Psoas muscle (tissue), 8 donors: Measurements from ENCODE around the gene ABLIM2. TPM values are rescaled to one million over a fixed set of nuclear protein-coding genes. Genes with fewer than 3 reads are reported as not detected.

Experiments
- ATAC-seq, 4 donors: fragments of 200-7000 bp; cut with Tn5 transposase; one replicate each; pipeline ENCODE4 v1.9.1; 2020; ENCODE audit warnings: moderate library complexity in 3 of 4, mild to moderate bottlenecking in 2 of 4
- DNase-seq, 2 donors: peaks; one replicate each; pipeline ENCODE4 v3.0.0-alpha.2; 2020
- H3K27ac ChIP-seq: fragments of 200-600 bp; one replicate; pipeline ENCODE4 v1.8.0; 2022
- H3K27me3 ChIP-seq, 3 donors: fragments of 200-600 bp in 1 of 3; one replicate each; pipeline versions ENCODE4 v1.6.1 to v1.8.0; 2013 to 2022; ENCODE audit warnings: low read length in 2 of 3, mild to moderate bottlenecking in 2 of 3, moderate library complexity in 1 of 3; ENCODE audit not compliant: insufficient read depth in 3 of 3
- H3K36me3 ChIP-seq, 2 donors: fragments of 200-600 bp in 1 of 2; one replicate each; pipeline versions ENCODE4 v1.6.1 to v1.8.0; 2013 to 2022; ENCODE audit warnings: low read depth in 1 of 2, mild to moderate bottlenecking in 1 of 2, moderate library complexity in 1 of 2; ENCODE audit not compliant: insufficient read depth in 1 of 2
- H3K4me1 ChIP-seq: fragments of 200-600 bp; one replicate; pipeline ENCODE4 v1.8.0; 2022
- H3K4me3 ChIP-seq: fragments of 200-600 bp; one replicate; pipeline ENCODE4 v1.8.0; 2022; ENCODE audit warnings: mild to moderate bottlenecking
- H3K9me3 ChIP-seq: fragments of 200-600 bp; one replicate; pipeline ENCODE4 v1.8.0; 2022
- WGBS, 3 donors: extraction: QIAGEN DNeasy Blood & Tissue Kit; methylation state at CpG; one replicate each; pipeline versions ENCODE4 v1.1.6 to v1.1.7; 2013; 5-methylcytosine and 5-hydroxymethylcytosine counted together
- intact Hi-C, 2 donors: fragments of 100-400 bp; cut with DNase I; formaldehyde crosslinking; loops; one replicate each; pipeline versions ENCODE4 v1.11.0 to v1.14.2; 2022
- polyA plus RNA-seq, 3 donors: library from polyadenylated mRNA; stranded (reverse); fragments of 200-250 nt; gene quantifications; one replicate each; pipeline ENCODE4 v1.2.3, GENCODE V29; 2013
- total RNA-seq, 4 donors: library from RNA; stranded (reverse); fragmentation: NEBNext Ultra II Directional in 2 of 4; extraction: Animal tissue kit (Norgen Biotek cat#: 25700) in 2 of 4; gene quantifications; one replicate each; pipeline versions ENCODE4 v1.2.1 to v1.2.4, GENCODE V29; 2021 to 2023
- TF ChIP-seq, protein P1 (sequence below): fragments of 200-600 bp; IDR thresholded peaks from one replicate; pipeline ENCODE4 v1.8.0; 2022; ENCODE audit warnings: antibody characterized with exemption
- donor health status: healthy with polysubstance abuse.
- donor health status: DM: no; HTN: no; CAD: no; lungs with moderate emphysema.
- donor health status: Bipolar disorder and iron deficiency.
- donor health status: healthy.
- donor health status: DM: yes; HTN: yes; CAD: no.
- donor health status: DM: no; HTN: no; CAD: no.
- donor health status: DM: no; HTN: no; CAD: no.
- donor health status: DM: yes; HTN: yes; CAD: no.

ABLIM2 gene
- total and polyA plus RNA-seq, 7 donors = 82.2 to 956 (median 292) TPM

DNA sequence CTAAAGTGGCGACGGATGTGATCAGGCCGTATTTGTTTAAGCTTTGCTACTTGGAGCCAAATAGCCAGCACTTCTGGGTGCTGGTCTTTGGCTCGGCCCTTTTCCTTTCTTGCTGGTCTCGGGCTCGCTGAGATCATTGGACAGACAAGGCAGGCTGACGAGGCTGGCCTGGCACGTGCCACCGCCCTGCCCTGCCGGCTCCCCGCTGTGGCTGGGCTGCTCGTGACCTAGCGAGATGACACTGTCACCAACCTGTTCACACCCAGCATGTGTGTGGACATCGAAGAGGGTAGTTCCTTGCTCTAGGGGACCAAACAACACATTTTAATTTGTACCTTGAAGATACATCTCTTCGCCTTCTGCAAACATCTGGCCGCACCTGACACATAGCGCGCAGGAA, 98.0 kb downstream of the ABLIM2 start:
- intact Hi-C loops = no loop called here
- ATAC-seq (peak; percentile 44 to 65 (median 52)), DNase-seq (peak in 1 of 2 donors; percentile 71)
- 79 to 82% (median 81%) methylated on average over 18 of the region's 18 CpGs for WGBS, 3 donors
- no peaks in the 10 kb centered on the region for H3K27me3 ChIP-seq
- peak overlapping the region; percentile 38 for H3K27ac ChIP-seq
- no peaks in the 10 kb centered on the region for H3K9me3 ChIP-seq
- TF ChIP-seq, protein P1, sequence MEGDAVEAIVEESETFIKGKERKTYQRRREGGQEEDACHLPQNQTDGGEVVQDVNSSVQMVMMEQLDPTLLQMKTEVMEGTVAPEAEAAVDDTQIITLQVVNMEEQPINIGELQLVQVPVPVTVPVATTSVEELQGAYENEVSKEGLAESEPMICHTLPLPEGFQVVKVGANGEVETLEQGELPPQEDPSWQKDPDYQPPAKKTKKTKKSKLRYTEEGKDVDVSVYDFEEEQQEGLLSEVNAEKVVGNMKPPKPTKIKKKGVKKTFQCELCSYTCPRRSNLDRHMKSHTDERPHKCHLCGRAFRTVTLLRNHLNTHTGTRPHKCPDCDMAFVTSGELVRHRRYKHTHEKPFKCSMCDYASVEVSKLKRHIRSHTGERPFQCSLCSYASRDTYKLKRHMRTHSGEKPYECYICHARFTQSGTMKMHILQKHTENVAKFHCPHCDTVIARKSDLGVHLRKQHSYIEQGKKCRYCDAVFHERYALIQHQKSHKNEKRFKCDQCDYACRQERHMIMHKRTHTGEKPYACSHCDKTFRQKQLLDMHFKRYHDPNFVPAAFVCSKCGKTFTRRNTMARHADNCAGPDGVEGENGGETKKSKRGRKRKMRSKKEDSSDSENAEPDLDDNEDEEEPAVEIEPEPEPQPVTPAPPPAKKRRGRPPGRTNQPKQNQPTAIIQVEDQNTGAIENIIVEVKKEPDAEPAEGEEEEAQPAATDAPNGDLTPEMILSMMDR = no peak
- H3K4me1 ChIP-seq = peaks cover under 1% of the 10 kb centered on the region
- H3K4me3 ChIP-seq = no peak overlapping the region
- peaks cover 4 to 76% of the 10 kb centered on the region in 2 donors for H3K36me3 ChIP-seq

DNA sequence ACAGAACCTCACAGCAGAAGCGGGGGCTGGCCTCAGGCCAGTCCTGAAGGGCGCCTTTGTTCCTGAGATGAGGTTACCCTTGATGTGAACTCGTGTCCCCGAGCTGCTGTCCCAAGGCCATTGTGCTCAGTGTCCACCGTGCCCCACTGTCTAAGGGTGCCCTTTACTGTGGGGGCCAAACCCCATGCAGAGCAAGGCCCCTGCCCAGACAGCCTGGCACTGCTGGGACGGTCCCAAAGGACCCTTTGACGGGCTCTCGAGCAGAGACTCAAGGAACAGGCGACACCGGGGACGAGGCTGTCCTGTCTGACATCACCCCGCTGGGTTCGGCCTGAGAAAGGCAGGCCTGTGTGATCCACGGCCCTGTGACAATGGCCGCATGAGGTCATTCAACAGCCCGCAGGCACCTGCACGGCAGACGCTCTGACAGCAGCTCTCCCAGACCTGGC, 100.6 kb downstream of the ABLIM2 start:
- intact Hi-C loops = no loop called here
- Histone ChIP-seq H3K4me3 (no peak overlapping the region), H3K27ac (peak overlapping the region; percentile 30), H3K4me1 (peaks cover 3% of the 10 kb centered on the region), H3K27me3 (no peaks in the 10 kb centered on the region), H3K36me3 (peaks cover 4 to 82% of the 10 kb centered on the region in 2 donors), H3K9me3 (no peaks in the 10 kb centered on the region)
- TF ChIP-seq, protein P1 = no peak
- DNase-seq = no peak
- WGBS, 3 donors = 90% methylated on average over 18 of the region's 18 CpGs
- ATAC-seq = peak in 3 of 4 donors; percentile 8 to 22 (median 21)

DNA sequence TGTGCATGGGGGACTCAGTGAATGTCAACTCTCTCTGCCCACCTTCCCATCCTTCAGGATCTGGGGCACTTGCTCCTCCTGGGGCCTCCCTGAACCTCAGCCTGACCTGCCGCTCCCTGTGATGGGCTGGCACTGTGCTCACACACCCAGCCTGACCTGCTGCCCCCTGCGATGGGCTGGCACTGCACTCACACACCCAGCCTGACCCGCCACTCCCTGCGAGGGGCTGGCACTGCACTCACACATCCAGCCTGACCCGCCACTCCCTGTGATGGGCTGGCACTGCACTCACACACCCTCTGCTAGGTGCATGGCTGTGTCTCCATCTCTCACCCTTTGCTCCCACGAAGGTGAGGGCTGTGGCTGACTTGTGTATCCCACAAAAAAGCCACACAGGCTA, 103.4 kb downstream of the ABLIM2 start:
- WGBS, 3 donors = 92 to 100% (median 93%) methylated on average over 5 to 6 of the region's 6 CpGs
- H3K36me3 ChIP-seq = peaks cover 4 to 83% of the 10 kb centered on the region in 2 donors
- H3K27ac ChIP-seq = peak overlapping the region; percentile 16
- no peaks in the 10 kb centered on the region for H3K9me3 ChIP-seq
- intact Hi-C loops = no loop called here
- TF ChIP-seq, protein P1 = no peak
- DNase-seq (no peak), ATAC-seq (no peak)
- H3K4me3 ChIP-seq = no peak overlapping the region
- peaks cover 27% of the 10 kb centered on the region for H3K4me1 ChIP-seq
- no peaks in the 10 kb centered on the region for H3K27me3 ChIP-seq

DNA sequence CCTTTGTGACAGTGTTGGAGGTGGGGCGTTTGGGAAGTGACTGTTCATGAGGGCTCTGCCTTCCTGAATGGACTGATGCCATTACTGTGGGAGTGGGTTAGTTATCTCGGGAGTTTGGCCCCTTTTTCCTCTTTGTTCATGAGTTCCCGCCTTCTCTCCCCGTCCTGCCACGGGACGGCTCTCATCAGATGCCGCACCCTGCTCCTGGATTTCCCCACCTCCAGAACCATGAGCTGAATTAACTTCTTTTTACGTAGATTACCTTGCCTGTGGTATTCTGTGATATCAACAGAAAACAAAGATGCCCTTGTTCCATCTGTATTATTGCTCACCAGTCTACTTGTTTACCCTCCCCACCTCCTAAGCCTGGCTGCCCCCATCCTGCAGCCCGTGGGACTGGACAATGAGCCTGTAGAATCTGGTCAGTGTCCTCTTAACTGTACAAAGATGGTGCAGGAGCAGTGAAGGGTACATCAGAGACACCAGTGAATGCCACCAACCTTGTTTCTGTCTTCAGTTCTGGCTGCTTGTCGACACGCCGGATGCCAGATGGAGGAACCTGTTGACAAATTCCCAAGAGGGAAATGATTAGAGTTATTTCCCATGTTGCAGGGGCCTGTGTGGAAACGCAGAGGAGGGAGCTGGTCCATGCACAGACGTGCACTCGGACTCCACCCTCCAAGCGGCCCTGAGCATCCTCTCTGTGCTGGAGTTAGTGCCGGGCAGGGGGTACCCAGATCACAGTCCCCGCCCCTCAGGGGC, 104.7 kb downstream of the ABLIM2 start:
- WGBS, 3 donors = 84 to 88% (median 84%) methylated on average over 18 of the region's 18 CpGs
- DNase-seq = no peak
- H3K27ac ChIP-seq = peak overlapping the region; percentile 16
- no peaks in the 10 kb centered on the region for H3K27me3 ChIP-seq
- H3K9me3 ChIP-seq = no peaks in the 10 kb centered on the region
- intact Hi-C loops = no loop called here
- H3K4me1 ChIP-seq = peaks cover 29% of the 10 kb centered on the region
- no peak for ATAC-seq
- H3K4me3 ChIP-seq = no peak overlapping the region
- TF ChIP-seq, protein P1 = no peak
- H3K36me3 ChIP-seq = peaks cover 4 to 83% of the 10 kb centered on the region in 2 donors
